GM11168 (cell line): Measurements from ENCODE around the gene GUK1.
"Not testable (repeated sequence)": the region's sequence is repeated elsewhere in the genome, so short reads cannot be mapped to it uniquely, and the experiment has no call there.

ENCODE experiments used
- in situ Hi-C: fragments of 300-500 bp; cut with MboI; formaldehyde crosslinking; loops from one replicate; pipeline ENCODE4 v1.12.0; 2022; ENCODE audit warnings: low sequenced_read_pairs; ENCODE audit not compliant: unreplicated experiment

GUK1 gene

GRCh38 chr1:228188249-228188648 lies 48.2 kb downstream of the GUK1 start:
- in situ Hi-C loops, result not testable (repeated sequence)

GRCh38 chr1:228190182-228190581 lies 50.1 kb downstream of the GUK1 start:
- in situ Hi-C loops, result no loop called here

DNA sequence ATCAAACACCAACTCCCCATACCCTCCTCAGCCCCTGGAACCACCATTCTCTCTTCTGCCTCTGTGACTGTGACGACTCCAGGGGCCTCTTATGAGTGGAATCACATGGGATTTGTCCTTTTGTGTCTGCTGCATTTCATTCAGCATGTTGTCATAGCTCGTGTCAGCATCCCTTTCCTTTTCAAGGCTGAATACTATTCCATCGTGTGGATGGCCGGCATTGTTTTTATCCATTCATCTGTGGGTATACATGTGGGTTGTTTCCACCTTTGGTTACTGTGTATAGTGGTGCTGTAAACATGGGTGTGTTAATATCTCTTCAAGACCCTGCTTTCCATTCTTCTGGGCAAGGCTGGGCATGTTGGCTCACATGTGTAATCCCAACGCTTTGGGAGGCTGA lies 50.7 kb downstream of the GUK1 start:
- in situ Hi-C loops, result no loop called here

DNA sequence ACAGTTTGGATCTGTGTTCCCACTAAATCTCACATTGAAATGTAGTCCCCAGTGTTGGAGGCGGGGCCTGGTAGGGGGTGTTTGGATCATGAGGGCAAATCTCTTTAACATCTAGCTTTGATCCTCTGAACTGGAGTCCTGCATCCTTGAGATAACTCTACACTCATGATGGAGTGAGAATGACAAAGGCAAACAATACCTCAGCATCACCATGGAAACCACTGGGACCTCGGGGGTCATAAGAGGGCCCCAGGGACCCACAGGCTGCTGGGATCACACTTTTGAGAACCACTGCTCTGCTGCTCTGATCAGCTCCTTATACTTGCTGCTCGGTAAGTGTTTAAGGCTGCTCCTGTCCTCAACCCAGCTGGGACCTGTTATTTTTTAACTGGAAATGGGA lies 54.4 kb downstream of the GUK1 start:
- in situ Hi-C loops, result no loop called here

DNA sequence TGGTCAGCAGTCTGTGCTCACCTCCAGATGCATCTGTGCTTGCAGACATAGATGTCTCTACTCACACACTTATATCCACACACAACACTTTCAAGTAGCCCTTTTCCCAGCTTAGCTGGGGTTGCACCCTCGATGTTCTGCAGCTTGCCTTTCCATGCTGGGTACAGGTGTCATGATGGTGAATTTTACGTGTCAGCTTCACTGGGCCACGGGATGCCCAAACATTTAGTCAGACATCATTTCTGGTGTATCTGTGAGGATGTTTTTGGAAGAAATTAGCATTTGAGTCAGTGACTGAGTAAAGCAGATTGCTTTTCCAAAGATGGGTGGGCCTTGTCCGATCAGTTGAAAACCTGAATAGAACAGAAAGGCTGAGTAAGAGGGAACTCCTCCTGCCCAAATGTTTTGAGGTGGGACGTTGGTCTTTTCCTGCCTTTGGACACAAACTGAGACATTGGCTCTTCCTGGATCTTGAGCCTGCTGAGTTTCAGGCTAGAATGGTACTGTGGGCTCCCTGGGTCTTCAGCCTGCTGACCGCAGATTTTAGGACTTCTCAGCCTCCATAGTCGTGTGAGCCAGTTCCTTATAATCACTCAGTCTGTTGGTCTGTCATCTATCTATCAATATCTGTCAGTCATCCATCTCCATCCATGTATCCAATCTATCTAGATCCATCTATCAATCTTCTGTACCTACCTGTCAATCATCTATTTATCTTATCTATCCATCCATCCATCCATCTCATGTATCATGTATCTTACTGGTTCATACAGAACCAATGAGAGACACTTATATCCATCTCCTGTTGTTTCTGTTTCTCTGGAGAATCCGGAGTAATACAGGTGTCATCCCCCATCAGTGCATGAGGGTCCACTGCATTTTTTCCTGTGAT lies 55.1 kb downstream of the GUK1 start:
- in situ Hi-C loops, result no loop called here

- in situ Hi-C loops, result no loop called here
Measured at GRCh38 chr1:228197555-228198147, 57.6 kb downstream of the GUK1 start.
